Measurements from ENCODE around the gene SEMA4D.
"Not testable (repeated sequence)": the region's sequence is repeated elsewhere in the genome, so short reads cannot be mapped to it uniquely, and the experiment has no call there.

SEMA4D gene

DNA sequence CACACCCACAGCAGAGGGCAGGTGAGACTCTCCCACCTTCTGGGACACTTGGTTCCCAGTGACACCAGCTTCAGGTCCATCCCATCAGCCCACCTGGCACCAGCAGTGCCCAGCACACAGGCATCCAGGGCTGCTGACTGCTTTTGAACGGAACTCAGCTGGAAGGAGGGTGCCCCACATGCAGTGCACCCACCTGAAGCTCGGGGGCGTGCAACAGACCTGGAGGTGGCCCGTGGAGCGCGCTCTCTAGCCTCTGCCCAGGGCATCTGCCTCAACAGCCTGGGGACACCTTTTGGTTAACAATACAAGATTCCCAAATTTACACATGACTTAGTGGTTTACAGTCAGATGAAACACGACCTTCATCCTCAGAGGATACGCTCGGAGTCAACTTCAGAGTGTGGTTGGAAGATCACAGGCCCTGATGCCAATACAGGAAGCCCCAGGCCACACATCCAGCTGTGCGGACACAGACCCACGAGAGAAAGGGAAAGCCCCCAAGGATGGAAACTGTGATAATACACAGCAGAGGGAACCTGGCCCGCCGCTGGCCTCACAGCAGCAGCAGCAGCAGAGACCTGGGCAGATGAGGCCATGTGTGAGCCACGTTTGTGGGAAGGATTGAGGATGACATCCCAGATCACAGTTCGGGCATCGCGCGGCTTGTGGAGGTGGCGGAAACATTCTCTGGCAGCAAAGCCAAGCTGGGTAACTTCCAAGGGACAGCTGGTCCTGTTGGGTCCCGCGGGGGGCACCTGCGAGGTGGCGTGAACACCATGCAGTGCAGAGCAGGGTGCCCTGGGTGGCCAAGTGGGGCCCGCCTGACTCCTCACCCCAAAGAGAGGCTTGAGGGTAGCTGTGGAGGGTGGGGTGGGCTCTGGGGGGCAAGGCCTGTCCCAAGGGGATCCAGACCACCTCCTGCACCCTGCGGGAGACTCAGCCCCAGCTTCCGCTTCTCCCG lies 115.6 kb downstream of the SEMA4D start:
- DNase-seq, result no peak

DNA sequence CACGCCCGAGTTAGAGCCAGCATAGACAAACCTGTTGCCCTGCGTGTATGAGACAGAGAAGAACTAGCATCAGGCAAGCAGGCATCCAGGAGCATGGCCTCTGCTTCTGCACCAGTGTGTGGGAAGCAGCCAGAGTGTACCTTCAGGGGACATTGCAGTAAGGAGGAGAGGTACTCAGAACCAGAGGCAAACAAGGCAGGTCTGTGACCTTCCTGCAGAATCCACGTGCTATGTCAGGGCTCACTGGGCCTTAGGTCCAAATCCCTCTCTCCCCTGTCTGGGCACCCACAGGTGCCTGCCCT lies 116.7 kb downstream of the SEMA4D start:
- DNase-seq, result no peak

DNA sequence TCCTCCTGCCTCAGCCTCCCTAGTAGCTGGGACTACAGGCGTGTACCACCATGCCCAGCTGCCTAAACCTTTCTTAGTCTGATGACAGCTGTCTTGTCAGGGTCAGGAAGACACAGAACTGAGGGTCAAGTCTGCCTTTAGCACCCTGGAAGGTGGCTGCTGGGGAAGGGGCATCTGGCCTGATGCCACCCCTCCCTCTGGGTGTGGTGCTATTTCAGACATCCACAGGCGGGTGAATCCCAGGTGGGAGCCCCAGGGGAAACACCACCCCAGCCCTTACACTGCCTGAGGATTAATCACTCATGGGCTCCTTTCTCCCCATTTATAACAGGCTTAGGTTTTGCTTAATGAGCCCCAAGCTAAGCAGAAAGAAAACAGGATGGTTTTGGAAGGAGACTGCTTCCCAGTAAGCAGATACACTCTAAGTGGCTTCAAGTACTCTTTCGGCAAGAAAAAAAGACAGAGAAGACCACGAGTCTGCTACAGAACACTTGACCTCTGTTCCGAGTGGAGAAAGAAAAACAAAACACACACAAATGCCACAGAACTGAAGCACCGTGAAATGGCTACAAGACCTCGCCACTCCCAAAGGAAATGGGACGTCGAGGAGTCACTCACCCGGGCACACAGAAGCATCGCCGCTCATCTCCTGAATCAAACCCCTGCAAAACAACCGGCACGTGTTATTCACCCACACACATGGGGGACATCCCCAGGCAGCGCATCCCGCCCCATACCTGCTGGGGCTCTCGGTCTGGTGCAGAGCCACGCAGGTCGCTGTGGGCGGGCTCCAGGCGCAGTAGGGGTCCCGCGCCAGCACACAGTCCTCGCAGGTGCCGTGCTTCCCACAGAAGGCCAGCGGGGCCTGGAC lies 117.2 kb downstream of the SEMA4D start:
- no peak for DNase-seq

DNA sequence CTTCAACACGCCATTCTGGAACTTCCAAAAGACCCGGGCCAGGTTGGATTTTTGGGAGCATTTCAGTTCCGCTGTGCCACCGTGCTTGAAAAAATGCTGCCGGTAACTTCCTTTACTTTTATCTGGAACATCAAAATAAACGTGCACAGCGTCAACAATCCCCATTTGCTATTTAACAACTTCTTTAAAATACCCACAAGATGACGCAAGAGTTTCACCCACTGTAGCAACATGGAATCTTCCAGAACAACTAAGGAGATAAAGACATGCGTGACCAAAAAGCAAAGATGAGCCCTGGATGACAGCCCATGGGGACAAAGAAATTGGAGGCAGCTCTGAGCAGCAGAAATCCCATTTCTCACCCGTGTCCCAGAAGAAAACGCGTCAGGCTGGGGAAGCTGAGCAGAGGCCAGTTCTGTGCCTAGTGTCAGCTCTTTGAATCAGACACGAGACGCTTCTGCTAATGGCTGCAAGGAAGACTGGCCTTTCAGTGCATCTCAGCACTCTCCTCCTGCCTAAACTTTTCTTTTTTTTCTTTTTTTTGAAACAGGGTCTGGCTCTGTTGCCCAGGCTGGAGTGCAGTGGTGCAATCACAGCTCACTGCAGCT lies 118.3 kb downstream of the SEMA4D start:
- DNase-seq, result peak; percentile 45

DNA sequence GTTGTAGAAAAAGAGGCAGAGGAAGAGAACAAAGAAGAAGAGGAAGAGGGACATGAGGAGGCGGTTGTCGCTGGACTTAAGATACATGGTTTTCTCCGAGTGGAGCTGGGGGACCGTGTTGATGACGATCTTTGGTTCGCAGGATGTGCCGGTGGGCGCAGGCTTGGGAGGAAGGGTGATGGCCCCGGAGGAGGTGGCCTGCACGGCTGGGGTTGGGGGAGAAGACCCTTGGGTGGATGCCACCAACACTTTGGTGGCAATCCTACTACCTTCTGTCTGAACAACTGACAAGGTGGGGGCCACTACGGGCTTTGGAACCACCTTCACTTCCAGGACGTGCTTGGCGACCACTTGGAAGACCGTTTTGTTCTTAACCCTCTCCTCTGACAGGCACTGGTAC lies 118.9 kb downstream of the SEMA4D start:
- DNase-seq, result no peak

DNA sequence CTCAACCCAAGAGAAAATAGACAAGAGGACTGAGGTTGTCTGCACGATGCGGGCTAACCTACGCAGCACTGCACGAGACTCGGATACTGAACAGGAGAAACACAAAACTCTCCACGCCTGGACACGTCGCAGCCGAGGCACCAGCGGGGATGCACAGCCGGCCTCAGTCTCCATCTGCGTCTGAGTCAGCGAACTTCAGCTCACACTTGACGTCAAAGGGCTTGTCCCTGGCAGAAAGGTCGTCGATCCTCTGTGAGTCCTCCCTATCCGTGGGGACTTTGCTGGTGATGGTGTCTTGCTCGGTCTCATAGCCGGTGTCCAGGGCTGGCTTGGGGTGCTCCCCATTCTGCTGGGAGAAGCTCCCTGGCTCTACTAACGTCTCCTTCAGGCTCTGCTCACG lies 119.4 kb downstream of the SEMA4D start:
- DNase-seq, result no peak

DNA sequence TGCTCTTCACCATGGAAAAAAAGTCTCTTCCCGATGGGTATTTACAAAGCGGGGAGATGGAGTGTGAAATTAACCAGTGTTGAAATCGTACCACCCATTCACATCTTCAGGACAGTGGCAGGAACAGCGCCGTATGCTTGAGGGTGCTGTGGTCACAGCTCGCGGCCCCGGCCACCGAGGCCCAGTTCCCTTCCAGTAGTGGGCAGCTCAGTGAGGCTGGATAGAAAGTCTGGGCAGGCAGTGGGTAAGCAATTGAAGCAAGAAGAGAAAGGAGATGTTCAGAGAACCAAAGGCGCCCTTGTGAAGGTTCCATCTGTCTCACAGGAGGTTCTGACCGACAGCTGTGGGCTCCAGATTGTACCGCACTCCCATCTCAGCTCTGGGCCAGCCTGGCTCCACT lies 120.5 kb downstream of the SEMA4D start:
- DNase-seq, result peak; percentile 38

DNA sequence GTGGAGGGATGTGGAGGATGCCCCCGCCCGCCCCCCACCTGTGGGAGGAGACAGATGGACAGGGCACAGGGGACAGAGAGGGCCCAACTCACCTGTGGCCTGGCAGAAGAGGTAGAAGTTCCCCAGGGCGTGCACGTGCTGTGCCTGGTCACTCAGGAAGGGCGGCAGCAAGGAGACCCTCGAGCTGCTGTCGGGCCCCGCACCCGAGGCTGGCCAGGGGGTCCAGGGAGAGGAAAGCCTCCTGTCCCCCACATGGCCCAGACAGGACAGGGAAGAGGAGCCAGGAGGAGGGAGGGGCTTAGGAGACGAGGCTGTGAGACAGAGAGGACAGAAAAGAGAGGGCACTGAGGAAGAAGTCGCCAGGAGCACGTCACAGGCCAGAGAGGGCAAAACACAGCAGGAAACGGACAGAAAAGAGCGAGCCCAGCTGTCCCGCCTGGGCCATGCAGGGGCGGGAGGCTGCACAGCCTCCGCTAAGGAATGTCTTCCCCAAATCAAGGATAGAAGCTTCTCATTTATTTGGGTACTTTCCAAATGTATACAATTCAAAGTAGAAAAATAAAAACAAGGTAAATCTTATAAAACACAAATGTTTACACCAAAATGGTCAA lies 121.1 kb downstream of the SEMA4D start:
- no peak for DNase-seq

DNA sequence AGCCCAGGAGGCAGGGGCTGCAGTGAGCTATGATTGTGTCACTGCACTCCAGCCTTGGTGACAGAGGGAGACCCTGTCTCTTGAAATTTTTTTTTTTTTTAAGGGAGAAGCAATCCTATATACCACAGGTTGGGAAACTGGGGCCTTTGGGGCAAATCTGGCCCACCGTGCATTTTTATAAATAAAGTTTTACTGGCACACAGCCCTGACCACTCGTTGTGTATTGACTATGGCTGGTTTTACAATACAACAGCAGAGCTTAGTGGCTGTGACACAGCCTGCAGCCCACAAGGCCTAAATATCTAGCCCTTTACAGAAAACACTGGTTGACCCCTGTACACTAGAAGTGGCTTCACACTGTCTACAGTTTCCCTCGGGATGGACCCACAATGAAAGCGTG lies 121.6 kb downstream of the SEMA4D start:
- DNase-seq, result no peak

DNA sequence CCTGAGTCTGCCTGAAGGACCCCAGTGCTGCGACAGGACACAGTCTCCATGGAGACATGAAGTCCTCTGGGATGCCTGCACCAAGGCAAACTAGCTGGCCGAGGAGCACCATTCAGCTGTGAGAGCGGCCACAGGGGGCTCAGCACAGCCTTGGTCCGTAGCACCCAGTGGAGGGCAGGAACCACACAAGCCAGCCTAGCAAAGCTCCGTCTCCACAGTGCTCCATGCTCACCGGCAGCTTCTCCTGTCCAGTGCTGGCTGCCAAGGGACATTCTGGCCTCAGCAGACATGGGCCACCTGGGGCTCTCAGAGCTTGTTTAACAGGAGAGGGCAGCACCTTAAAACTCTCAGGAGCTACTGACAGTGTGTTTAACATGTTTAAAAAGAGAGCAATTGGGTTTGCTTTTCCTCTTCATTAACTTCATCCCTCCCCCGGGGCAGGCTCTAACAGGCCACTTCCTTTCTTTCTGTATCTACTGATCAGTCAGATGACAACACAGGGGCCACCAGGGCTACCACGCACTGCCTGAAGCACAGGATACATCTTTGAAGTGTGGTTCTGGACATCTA lies 122.6 kb downstream of the SEMA4D start:
- DNase-seq, result peak; percentile 88

DNA sequence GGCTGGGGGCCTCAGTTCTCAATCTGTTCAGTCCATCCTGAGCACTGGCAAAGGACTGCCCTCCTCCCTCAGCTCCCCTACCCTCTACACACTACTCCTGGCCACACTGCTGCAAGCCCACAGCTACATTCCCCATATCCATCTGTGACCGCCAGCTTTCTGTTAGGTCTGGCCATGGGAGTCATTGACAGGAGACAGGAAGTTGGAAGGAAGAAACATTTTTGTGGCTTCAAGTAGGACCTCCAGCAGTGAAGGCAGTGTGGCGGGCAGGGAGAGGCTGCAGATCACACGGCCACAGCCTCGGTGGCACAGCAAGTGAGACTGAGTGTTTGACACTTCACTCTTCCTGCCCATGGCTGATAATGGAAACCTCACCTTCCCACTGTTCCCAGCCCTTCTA lies 123.7 kb downstream of the SEMA4D start:
- DNase-seq, result no peak

DNA sequence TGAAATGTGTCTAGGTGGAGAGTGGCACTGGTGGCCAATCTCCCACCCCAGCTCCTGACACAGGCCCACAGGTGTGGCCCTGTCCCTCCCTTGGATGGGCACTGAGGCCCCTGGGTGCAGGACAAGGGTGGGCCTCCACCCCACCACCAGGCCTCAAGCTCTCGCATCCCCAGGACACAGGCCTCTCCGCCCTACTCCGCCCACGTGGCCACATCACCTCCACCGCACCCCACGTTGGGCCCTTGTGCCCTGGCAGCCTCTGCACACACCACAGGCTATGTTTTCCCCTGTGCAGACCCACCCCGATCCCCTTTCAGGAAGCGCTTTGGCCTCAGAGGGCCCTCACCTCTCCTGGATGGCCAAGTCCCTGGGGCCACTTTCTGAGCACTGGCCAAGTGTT lies 124.9 kb downstream of the SEMA4D start:
- no peak for DNase-seq

DNA sequence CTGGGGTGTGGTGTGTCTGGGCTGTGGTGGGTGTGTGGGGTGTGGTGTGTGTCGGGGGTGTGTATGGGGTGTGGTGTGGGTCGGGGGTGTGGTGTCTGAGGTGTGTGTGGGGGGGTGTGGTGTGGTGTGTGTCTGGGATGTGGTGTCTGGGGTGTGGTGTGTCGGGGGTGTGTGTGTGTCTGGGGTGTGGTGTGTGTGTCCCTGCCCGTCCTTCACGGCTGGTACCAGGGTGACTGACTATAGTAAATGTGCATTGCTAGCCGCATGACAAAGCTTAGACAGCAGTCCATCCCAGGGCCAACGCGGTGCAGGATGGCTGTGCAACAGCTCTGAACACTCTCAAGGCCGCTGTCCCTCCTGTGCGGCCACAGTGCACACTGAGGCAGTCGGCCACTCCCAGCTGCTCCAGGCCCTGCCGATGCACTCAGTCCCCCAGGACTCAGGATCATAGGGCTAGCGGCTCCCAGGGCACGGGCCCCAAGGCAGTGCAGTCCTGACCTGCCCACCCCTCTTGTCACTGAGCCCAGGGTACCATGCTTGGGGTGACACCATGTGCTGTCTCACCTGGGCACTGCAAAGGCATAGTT lies 125.6 kb downstream of the SEMA4D start:
- no peak for DNase-seq

DNA sequence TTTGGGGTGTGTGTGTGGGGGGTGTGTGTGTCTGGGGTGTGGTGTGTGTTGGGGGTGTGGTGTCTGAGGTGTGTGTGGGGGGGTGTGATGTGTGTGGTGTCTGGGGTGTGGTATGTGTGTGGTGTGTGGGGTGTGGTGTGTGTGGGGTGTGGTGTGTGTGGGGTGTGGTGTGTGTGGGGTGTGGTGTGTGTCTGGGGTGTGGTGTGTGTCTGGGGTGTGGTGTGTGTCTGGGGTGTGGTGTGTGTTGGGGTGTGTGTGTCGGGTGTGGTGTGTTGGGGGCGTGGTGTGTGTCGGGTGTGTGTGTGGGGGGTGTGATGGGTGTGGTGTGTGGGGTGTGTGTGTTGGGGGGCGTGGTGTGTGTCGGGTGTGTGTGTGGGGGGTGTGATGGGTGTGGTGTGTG lies 126.1 kb downstream of the SEMA4D start:
- not testable (repeated sequence) for DNase-seq

DNA sequence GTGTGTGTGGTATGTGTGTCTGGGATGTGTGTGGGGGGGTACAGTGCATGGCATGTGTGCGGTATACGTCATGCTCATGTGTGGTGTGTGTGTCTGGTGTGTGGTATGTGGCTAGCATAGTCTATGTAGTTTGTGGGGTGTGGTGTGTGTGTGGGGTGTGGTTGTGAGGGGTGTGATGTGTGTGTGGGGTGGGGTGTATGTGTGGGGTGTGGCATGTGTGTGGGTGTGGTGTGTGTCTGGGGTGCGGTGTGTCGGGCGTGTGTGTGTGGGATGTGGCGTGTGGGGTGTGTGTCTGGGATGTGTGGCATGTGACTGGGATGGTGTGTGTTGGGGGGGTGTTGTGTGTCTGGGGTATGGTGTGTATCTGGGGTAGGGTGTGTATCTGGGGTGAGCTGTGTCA lies 127.3 kb downstream of the SEMA4D start:
- no peak for DNase-seq

DNA sequence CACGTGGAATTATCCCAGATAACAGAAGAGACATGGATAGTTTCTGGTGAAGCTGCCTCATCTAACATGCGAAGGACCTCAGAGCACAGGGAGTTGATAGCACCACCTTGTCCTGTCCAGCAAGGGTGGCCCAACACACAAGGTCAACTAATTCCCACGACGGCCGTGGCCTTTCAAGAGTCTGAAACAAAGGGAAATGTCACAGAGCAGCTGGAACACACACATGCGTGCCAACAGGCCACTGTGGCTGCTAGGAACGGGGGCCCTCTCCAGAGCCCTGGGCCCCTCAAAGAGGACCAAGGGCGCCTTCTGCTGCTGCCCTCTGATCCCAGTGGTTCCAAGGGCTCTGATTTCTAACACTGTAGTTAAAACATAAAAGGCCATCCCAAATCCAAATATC lies 128.9 kb downstream of the SEMA4D start:
- DNase-seq, result no peak

DNA sequence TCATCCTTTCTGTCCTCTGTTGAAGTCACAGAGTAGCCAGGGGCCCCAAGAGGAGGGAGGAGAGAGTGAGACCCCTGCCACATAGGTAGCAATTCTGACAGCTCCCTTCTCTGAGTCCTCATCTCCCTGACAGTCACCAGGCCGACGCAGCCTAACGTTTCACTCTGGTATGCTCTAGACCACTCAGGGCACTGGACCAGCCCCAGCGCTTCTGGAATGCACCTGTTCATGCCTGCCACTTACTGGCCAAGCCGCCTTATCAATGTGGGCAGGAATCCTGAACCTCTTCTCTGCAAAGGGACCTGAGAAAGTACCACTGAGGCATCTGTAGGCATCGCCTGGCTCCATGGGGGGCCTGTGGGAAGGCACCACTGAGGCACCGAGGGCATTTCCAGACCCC lies 129.4 kb downstream of the SEMA4D start:
- DNase-seq, result no peak

DNA sequence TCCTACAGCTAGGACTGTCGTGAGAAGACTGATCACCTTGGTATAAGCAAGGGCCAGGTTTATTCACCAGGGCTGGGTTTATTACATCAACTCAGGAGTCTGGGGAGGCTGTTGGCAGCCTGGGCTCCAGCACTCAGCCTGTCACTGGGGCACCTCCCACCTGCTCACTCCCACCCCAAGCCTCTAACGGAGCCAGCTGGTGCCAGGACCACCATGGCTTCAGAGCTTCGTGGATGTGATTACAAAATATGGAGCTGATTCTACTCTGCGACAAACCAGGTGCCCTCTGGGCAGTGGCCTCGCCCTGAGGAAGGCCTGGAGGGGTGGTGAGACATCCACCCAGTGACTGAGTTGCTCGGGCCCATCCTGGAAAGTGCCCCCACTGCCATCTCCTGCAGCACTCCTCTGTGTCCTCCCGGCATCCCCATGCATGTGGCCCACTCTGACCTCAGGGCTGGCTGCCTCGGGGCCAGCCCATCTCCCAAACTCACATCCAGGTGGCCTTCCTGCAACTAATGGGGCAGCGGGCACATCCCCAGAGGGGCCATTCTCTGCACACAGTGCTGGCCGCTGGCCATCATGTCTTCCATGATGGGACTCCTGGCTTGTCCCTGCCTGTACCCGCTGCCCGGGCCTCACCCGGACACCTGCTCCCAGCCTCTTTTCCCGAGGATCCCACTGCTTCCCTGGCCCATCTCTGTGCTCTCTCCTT lies 130.0 kb downstream of the SEMA4D start:
- no peak for DNase-seq

DNA sequence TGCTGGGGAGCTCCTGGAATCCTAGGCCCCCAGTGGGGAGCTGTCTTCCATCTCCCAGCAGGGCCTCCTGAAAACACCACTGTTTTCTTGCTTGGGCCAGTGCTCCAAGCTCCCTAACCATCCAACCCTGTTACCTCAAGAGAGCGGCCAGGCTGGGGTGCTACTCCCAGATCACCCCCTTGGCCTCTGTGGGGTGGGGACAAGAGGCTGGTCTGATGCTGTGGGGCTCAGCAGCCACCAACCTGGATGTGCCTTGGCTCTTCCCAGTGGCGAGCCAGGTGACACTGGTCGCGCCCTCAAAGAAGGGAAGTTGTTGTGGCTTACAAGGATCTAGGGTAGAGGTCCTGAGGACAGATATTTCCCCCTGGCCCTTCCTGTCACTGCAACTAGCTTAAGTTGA lies 130.6 kb downstream of the SEMA4D start:
- DNase-seq, result no peak

DNA sequence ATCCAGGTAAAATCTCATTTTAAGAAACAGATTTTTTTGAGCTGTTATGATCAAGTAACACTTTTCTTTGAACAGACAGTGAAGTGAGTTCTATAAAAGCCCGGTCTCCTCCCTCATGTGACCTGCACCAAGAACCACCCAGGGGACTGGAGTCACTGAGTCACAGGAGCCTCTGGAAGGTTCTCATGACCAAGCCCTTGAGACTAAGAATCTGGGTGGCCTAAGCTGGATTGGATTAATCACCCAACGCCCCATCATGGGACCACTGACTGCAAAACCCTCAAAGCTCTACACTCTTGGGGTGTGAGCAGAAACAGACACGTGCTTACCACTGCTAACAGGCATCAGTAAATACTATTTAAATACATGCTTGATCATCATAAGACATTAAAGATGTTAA lies 131.2 kb downstream of the SEMA4D start:
- no peak for DNase-seq

DNA sequence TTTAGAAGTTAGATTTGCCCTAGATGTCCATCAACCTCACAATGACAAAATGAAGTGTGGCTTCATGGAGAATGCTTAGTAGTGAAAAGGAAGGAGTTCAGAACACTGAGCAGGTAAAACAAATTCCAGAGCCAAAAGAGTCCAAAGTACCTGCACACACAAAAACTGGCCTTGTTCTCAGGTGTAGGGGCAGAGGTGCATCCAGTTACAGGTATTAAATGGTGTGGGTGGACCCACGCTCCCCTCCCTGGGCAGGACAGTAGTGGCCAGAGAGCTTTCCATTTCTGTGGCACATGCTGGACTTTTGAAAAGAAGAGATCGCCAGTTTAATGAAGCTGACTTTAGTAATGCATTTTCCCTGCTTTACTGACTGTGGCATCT lies 132.4 kb downstream of the SEMA4D start:
- DNase-seq, result no peak

All from GF-D8 (cell line).